ENCODE measurements around the gene KASH5. TPM values are rescaled to one million over a fixed set of nuclear protein-coding genes. Genes with fewer than 3 reads are reported as not detected.
"Not testable (repeated sequence)": the region's sequence is repeated elsewhere in the genome, so short reads cannot be mapped to it uniquely, and the experiment has no call there.

KASH5 gene
- total RNA-seq, 4 donors from 2014 or later = not detected

DNA sequence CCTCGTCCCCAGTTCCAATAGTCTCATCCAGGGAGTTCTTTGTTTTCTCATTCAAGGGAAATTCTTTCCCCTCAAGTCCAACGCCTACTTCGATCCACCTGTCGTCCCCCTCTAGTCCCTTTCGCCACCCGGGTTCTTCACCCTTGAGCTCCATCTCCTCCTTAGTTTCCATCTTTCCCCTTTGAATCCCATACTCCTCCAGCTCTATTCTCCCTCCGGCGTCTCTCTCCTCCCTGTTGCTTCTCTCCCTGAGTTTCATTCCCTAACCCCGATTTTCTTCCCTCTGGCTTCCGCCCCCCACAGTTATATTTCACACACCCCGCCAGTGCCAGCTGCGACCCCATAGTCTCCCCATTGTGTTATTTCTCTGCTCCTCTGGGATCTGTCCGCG, 53.9 kb downstream of the KASH5 start:
- DNase-seq = no peak
- intact Hi-C loops (cut with DNase I) = loop anchor here (2.0 kb wide), 1 partner anchor 49 kb away; no protein-coding TSS in a partner anchor
- 15 to 22% methylated on average over 14 of the region's 14 CpGs for WGBS, 2 donors
- TF ChIP-seq, protein P1, sequence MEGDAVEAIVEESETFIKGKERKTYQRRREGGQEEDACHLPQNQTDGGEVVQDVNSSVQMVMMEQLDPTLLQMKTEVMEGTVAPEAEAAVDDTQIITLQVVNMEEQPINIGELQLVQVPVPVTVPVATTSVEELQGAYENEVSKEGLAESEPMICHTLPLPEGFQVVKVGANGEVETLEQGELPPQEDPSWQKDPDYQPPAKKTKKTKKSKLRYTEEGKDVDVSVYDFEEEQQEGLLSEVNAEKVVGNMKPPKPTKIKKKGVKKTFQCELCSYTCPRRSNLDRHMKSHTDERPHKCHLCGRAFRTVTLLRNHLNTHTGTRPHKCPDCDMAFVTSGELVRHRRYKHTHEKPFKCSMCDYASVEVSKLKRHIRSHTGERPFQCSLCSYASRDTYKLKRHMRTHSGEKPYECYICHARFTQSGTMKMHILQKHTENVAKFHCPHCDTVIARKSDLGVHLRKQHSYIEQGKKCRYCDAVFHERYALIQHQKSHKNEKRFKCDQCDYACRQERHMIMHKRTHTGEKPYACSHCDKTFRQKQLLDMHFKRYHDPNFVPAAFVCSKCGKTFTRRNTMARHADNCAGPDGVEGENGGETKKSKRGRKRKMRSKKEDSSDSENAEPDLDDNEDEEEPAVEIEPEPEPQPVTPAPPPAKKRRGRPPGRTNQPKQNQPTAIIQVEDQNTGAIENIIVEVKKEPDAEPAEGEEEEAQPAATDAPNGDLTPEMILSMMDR (IDR thresholded peaks at IDR 0.05) = no peak
- TF ChIP-seq POLR2A (IDR thresholded peaks at IDR 0.05) = no peak
- Histone ChIP-seq H3K4me1 (peaks cover 7 to 39% (median 18%) of the 10 kb centered on the region in 3 donors), H3K27ac (peak overlapping the region; percentile 85 to 93 (median 91)), H3K27me3 (peaks cover 6 to 61% (median 17%) of the 10 kb centered on the region in 4 donors), H3K36me3 (peaks cover 0 to 12% (median 4%) of the 10 kb centered on the region in 3 donors), H3K9me3 (no peaks in the 10 kb centered on the region), H3K4me3 (peak overlapping the region in 3 of 4 donors; percentile 70 to 88 (median 85))

DNA sequence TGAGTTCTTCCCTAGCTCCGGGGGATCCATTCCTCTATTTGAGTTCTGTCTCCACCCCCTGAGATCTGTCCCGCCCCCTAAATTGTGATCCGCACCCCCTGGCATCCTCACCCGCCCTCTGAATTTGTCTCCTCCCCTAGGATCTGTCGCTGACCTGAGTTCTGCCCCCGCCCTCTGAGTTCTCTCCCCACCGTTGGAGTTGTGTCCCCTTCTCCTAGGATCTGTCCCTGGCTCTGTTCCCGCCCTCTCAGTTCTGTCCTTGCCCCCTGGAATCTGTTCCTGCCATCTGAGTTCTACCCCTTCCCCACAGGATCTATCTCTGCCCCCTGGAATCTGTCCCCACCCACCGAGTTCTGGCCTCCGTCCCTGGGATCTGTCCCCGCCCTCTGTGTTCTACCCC, 54.3 kb downstream of the KASH5 start:
- intact Hi-C loops (cut with DNase I) = loop anchor here (2.0 kb wide), 1 partner anchor 50 kb away; no protein-coding TSS in a partner anchor
- Histone ChIP-seq H3K4me1 (peaks cover 7 to 42% (median 18%) of the 10 kb centered on the region in 3 donors), H3K27me3 (peaks cover 3 to 57% (median 13%) of the 10 kb centered on the region in 4 donors), H3K36me3 (peaks cover 0 to 16% (median 5%) of the 10 kb centered on the region in 3 donors), H3K4me3 (peak overlapping the region; percentile 70 to 88 (median 80)), H3K9me3 (no peaks in the 10 kb centered on the region), H3K27ac (peak overlapping the region; percentile 85 to 93 (median 91))
- TF ChIP-seq, protein P1 (IDR thresholded peaks at IDR 0.05) = no peak
- TF ChIP-seq POLR2A (IDR thresholded peaks at IDR 0.05) = no peak
- no peak for DNase-seq
- 5 to 10% methylated on average over 10 to 11 of the region's 11 CpGs for WGBS, 2 donors

DNA sequence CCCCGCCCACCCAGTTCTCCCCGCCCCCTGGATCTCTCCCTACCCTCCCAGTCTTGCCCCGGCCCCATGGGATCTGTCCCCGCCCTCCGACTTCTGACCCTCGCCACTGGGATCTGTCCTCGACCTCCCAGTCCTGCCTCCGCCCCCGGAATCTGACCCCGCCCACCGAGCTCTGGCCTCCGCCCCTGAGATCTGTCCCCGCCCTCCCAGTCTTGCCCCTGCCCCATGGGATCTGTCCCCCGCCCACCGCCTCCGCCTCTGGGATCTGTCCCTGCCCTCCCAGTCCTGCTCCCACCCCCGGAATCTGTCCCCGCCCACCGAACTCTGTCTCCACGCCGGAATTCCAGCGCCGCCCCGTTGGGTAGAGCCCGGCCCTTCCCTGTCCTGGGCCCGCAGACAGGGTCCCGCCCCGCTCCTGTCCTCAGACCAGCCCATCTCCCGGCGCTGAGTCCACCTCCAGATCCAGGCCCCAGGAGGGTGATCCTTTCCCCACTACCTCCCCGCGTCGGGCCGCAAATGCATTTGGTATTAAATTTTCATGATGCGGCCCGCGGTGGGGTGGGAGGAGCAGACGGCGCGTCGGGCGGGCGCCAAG, 54.8 kb downstream of the KASH5 start:
- peak; percentile 39 for DNase-seq
- peaks cover 0 to 21% (median 5%) of the 10 kb centered on the region in 3 donors for H3K36me3 ChIP-seq
- H3K27me3 ChIP-seq = peaks cover 3 to 52% (median 13%) of the 10 kb centered on the region in 4 donors
- no peaks in the 10 kb centered on the region for H3K9me3 ChIP-seq
- H3K27ac ChIP-seq = peak overlapping the region; percentile 85 to 93 (median 91)
- H3K4me1 ChIP-seq = peaks cover 7 to 47% (median 18%) of the 10 kb centered on the region in 3 donors
- 0% methylated on average over 6 to 7 of the region's 43 CpGs for WGBS, 2 donors
- peak in 1 of 4 donors; percentile 33 for TF ChIP-seq POLR2A (IDR thresholded peaks at IDR 0.05)
- TF ChIP-seq, protein P1 (IDR thresholded peaks at IDR 0.05) = no peak
- intact Hi-C loops (cut with DNase I) = loop anchor here (2.0 kb wide), 1 partner anchor 50 kb away; no protein-coding TSS in a partner anchor
- peak overlapping the region; percentile 70 to 88 (median 80) for H3K4me3 ChIP-seq

DNA sequence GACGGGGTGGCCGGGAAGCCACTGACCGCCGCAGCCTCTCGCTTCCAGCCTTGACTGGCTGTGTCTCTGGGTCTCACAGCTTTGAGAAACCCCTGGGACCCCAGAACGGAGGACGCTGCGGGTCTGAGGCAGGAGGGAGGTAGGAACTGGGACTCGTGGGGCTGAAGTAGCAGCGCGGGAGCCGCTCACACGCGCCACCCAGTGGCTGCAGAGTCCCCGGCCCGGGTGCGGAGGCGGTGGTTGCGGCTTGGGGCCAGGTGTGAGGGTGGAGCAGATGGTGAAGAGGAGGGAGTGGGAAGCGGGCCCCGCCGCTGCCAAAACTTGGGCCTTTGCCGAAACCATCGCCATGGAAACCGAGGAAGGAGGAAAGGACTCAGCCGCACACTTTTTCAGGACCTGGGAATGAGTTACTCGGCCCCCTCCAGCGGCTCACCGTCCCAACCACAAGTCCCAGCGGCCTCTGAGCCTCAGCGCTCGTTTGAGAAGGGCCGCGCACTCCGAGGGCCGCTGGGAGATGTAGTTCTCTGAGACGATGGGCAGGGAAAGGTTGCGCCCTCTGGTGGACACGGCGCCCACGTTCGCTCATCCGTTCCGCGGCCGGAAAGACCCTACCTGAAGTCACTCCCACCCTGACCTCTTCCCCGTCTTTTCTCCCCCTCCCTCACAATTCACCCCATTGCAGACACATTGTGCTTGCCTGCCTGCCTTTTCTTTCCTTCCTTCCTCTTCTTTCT, 55.5 kb downstream of the KASH5 start:
- peaks cover 0 to 28% (median 5%) of the 10 kb centered on the region in 3 donors for H3K36me3 ChIP-seq
- intact Hi-C loops (cut with DNase I) = loop anchor here (2.0 kb wide), 1 partner anchor 51 kb away; no protein-coding TSS in a partner anchor
- TF ChIP-seq, protein P1 (IDR thresholded peaks at IDR 0.05) = peak; percentile 73 to 95 (median 88)
- TF ChIP-seq POLR2A (IDR thresholded peaks at IDR 0.05) = no peak
- peak overlapping the region; percentile 85 to 93 (median 91) for H3K27ac ChIP-seq
- H3K27me3 ChIP-seq = peaks cover 3 to 45% (median 13%) of the 10 kb centered on the region in 4 donors
- 1 to 2% methylated on average over 26 of the region's 47 CpGs for WGBS, 2 donors
- no peaks in the 10 kb centered on the region for H3K9me3 ChIP-seq
- H3K4me1 ChIP-seq = peaks cover 7 to 53% (median 18%) of the 10 kb centered on the region in 3 donors
- DNase-seq = peak; percentile 68
- H3K4me3 ChIP-seq = peak overlapping the region; percentile 70 to 88 (median 80)

DNA sequence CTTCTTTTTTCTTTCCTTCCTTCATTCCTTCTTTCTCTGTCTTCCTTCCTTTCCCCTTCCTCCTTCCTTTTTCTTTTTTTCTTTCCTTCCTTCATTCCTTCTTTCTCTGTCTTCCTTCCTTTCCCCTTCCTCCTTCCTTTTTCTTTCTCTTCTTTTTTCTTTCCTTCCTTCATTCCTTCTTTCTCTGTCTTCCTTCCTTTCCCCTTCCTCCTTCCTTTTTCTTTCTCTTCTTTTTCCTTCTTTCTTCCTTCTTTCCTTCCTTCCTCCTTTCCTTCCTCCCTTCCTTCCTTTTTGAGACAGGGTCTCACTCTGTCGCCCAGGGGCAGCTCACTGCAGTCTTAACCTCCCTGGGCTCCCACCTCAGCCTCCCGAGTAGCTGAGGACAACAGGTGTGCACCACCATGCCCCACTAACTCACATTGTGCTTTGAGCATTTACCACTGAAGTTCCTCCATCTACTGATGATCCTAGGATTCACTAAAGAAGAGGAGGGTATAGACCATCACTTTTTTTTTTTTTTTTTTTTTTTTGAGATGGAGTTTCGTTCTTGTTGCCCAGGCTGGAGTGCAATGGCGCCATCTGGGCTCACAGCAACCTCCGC, 56.2 kb downstream of the KASH5 start:
- Histone ChIP-seq H3K4me3 (peak overlapping the region in 3 of 4 donors; percentile 70 to 88 (median 85)), H3K36me3 (peaks cover 0 to 34% (median 8%) of the 10 kb centered on the region in 3 donors), H3K4me1 (peaks cover 7 to 55% (median 18%) of the 10 kb centered on the region in 3 donors), H3K27ac (peak overlapping the region in 2 of 4 donors; percentile 90 to 93), H3K27me3 (peaks cover 3 to 38% (median 11%) of the 10 kb centered on the region in 4 donors)
- 44 to 67% methylated on average over 2 to 4 of the region's 5 CpGs for WGBS, 2 donors
- H3K9me3 ChIP-seq; intact Hi-C loops (cut with DNase I); DNase-seq: not testable (repeated sequence)

Data from esophagus squamous epithelium (tissue), 5 donors.